AG04450 (cell line): ENCODE measurements around the gene RPTOR. TPM values are rescaled to one million over a fixed set of nuclear protein-coding genes. Genes with fewer than 3 reads are reported as not detected.
A peak's percentile ranks its signal among the peaks of the same experiment; 100 is the strongest.

ENCODE experiments used
- CTCF ChIA-PET: fragments of 300-600, 350-600 bp; formaldehyde crosslinking; extraction: SDS; loops from one replicate; lab custom pipeline; 2022; ENCODE audit warnings: antibody characterized with exemption, inconsistent platforms; lab: Charles Lee
- POLR2A ChIA-PET: fragments of 350-600 bp; formaldehyde crosslinking; extraction: SDS; loops from one replicate; lab custom pipeline; 2021; ENCODE audit warnings: antibody characterized with exemption, inconsistent platforms; lab: Yijun Ruan, JAX
- DNase-seq: peaks from one replicate; pipeline ENCODE4 v3.0.0-alpha.2; 2011; ENCODE audit warnings: low read depth, low spot score
- H3K27ac ChIP-seq: one replicate; pipeline ENCODE4 v1.5.1; 2012; ENCODE audit warnings: low read depth, low read length, control low read depth
- H3K27me3 ChIP-seq: one replicate; pipeline ENCODE4 v1.6.0; 2012; ENCODE audit warnings: low read length; ENCODE audit not compliant: control insufficient read depth, insufficient read depth
- H3K4me3 ChIP-seq: 2 replicates; pipeline ENCODE4 v1.5.1; 2011; ENCODE audit warnings: mild to moderate bottlenecking, low read depth, low read length, control low read depth
- H3K9me3 ChIP-seq: 2 replicates; pipeline ENCODE4 v1.5.1; 2012; ENCODE audit warnings: low read length; ENCODE audit not compliant: control insufficient read depth, insufficient read depth
- polyA plus RNA-seq: library from polyadenylated mRNA; depleted of rRNA; stranded (reverse); fragments of >200 nt; gene quantifications from 2 replicates; pipeline ENCODE4 v1.2.3, GENCODE V29; 2011
- TF ChIP-seq, protein P1 (sequence below): IDR thresholded peaks from 2 replicates; pipeline ENCODE4 v1.5.1; 2011; ENCODE audit warnings: low read depth, low read length, control low read depth, inconsistent platforms

The RPTOR gene
- polyA plus RNA-seq, 1 experiment = 6.2 TPM

DNA sequence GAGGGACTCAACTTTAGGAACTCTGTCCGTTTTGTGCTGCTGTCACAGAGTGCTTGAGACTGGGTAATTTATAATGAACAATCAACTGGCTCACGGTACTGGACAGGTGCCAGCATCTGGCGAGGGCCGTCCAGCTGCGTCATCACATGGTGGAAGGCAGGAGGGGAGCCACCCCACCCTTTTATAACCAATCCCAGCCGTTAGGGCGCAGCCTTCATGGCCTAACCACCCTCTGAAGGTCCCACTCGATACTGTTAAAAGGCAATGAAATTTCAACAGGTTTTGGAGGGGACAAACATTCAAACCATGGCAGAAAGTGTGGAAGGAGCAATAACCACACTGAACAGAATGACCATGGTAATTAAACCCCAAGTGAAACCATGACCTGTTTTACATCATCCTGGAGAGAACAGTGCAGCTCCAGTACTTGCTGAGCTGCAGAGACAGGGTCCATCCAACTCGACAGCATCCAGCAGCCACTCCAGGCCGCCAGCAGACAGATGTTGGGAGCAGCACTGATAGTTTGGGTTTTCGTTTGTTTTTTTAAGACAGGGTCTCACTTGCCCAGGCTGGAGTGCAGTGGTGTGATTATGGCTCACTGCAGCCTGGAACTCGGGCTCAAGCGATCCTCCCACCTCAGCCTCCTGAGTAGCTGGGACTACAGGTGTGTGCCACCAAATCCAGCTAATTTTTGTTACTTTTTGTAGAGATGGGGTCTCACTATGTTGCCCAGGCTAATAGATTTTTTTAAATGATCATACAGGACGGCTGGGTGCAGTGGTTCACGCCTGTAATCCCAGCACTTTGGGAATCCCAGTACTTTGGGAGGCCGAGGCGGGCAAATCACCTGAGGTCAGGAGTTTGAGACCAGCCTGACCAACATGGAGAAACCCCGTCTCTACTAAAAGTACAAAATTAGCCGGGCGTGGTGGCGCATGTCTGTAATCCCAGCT lies 458.0 kb downstream of the RPTOR start:
- Histone ChIP-seq H3K27me3 (peaks cover 24% of the 10 kb centered on the region), H3K4me3 (no peak overlapping the region), H3K9me3 (peaks cover 4% of the 10 kb centered on the region; the same call in 1 of the 2 replicates), H3K27ac (no peak overlapping the region)
- DNase-seq = no peak
- CTCF ChIA-PET = no interaction called here
- POLR2A ChIA-PET = no interaction called here
- TF ChIP-seq, protein P1, sequence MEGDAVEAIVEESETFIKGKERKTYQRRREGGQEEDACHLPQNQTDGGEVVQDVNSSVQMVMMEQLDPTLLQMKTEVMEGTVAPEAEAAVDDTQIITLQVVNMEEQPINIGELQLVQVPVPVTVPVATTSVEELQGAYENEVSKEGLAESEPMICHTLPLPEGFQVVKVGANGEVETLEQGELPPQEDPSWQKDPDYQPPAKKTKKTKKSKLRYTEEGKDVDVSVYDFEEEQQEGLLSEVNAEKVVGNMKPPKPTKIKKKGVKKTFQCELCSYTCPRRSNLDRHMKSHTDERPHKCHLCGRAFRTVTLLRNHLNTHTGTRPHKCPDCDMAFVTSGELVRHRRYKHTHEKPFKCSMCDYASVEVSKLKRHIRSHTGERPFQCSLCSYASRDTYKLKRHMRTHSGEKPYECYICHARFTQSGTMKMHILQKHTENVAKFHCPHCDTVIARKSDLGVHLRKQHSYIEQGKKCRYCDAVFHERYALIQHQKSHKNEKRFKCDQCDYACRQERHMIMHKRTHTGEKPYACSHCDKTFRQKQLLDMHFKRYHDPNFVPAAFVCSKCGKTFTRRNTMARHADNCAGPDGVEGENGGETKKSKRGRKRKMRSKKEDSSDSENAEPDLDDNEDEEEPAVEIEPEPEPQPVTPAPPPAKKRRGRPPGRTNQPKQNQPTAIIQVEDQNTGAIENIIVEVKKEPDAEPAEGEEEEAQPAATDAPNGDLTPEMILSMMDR = no peak

DNA sequence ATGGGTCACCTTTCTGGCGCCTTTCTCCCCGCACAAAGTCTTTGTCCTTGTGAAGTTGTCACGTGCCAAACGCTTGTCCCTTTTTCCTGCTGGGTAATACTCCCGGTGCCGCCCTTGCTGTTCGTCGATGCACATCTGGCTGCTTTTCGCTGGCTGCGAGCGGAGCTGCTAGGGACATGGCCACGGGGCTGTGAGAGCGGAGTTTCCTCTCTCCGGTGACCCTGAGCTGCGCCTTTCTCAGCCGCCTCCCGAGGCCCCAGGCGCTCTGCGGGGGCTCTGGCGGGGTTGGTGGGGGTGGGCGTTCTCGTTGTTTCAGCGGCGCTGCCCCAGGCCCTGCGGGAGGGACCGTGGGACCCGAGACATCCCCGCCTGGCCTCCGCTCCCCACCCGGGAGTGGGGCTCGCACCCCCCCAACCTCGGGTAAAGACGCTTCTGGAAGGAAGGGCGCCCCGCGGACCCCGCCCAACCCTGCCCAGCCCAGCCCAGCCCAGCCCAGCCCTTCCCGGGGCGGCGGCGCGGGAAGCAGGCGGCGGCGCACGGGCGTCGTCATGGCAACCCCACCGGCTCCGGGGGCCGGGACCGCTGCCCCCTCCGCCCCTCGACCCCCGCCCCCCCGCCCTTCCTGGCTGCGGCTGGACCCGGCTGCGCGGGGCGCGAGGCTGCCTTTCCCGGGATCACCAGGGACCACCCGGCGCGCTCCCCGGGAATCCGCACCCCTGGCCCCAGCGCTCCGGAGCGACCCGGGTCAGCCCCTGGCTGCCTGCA lies 459.3 kb downstream of the RPTOR start:
- POLR2A ChIA-PET = no interaction called here
- TF ChIP-seq, protein P1 = no peak
- peaks cover 4% of the 10 kb centered on the region; the same call in 1 of the 2 replicates for H3K9me3 ChIP-seq
- no peak overlapping the region for H3K27ac ChIP-seq
- DNase-seq = no peak
- H3K4me3 ChIP-seq = peak overlapping the region; percentile 38
- CTCF ChIA-PET = interaction anchor here (0.7 kb wide), 1 partner anchor 94 kb away, joined by 3 read pairs; no protein-coding TSS in a partner anchor
- H3K27me3 ChIP-seq = peaks cover 26% of the 10 kb centered on the region

DNA sequence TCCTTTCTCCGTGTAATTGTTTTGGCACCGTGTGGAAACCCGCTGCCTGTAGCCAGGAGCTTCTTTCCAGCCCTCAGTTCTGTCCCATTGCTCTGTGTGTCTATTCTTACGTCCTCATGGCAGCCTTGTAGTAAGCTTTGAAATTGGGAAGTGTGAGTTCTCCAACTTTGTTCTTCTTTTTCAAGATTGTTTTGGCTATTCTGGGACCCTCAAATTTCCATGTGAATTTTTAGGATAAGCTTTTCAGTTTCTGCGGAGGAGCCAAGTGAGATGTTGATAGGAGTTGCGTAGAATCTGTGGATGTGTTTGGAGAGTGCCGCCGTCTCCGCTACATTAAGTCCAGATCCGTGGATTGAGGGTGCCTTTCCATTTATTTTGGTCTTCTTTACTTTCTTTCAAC lies 462.3 kb downstream of the RPTOR start:
- TF ChIP-seq, protein P1 = no peak
- Histone ChIP-seq H3K27ac (no peak overlapping the region), H3K27me3 (peaks cover 28% of the 10 kb centered on the region), H3K4me3 (no peak overlapping the region), H3K9me3 (peaks cover 12% of the 10 kb centered on the region)
- CTCF ChIA-PET = interaction anchor here (1.2 to 1.8 kb wide), 2 partner anchors 17 to 91 kb away, joined by 6 to 8 read pairs; no protein-coding TSS in a partner anchor
- no peak for DNase-seq
- POLR2A ChIA-PET = no interaction called here

DNA sequence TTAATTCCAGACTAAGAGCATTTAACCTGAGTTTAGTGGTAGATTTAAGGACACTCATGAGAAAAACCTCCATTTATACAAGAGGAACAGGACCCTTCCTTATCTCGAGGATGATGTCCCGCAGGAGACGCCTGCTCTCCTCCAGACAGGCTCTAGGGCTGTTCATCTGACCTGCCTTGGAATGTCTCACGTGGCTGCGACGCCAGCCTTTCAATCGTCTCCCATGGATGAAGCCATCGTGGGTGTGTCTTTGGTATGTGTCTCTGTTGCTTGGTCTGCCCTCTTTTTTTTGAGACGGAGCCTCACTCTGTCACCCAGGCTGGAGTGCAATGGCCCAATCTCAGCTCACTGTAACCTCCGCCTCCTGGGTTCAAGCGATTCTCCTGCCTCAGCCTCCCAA lies 463.5 kb downstream of the RPTOR start:
- Histone ChIP-seq H3K9me3 (peaks cover 12% of the 10 kb centered on the region), H3K27ac (no peak overlapping the region), H3K27me3 (peaks cover 28% of the 10 kb centered on the region), H3K4me3 (no peak overlapping the region)
- TF ChIP-seq, protein P1 = no peak
- ChIA-PET CTCF (interaction anchor here (1.8 kb wide), 1 partner anchor 90 kb away, joined by 8 read pairs; no protein-coding TSS in a partner anchor), POLR2A (no interaction called here)
- DNase-seq = no peak
